Prostate gland (tissue), 2 donors: Measurements from ENCODE around the gene CTSD.

Source experiments
- POLR2AphosphoS5 ChIP-seq: sonication (generic); formaldehyde crosslinking; IDR thresholded peaks from one replicate; pipeline ENCODE4 v1.6.1; 2017; ENCODE audit warnings: antibody characterized with exemption
- TF ChIP-seq, protein P1 (sequence below), 4 experiments: fragments of 200-600 bp in 2 of 4; fragments of 450-650 bp in 2 of 4; sonication (generic) in 2 of 4; IDR thresholded peaks; 1 replicate in 3 of 4; 2 replicates in 1 of 4; pipeline ENCODE4 v1.5.1; 2016 to 2019; ENCODE audit warnings: antibody characterized with exemption in 4 of 4, mild to moderate bottlenecking in 2 of 4, moderate library complexity in 2 of 4

DNA sequence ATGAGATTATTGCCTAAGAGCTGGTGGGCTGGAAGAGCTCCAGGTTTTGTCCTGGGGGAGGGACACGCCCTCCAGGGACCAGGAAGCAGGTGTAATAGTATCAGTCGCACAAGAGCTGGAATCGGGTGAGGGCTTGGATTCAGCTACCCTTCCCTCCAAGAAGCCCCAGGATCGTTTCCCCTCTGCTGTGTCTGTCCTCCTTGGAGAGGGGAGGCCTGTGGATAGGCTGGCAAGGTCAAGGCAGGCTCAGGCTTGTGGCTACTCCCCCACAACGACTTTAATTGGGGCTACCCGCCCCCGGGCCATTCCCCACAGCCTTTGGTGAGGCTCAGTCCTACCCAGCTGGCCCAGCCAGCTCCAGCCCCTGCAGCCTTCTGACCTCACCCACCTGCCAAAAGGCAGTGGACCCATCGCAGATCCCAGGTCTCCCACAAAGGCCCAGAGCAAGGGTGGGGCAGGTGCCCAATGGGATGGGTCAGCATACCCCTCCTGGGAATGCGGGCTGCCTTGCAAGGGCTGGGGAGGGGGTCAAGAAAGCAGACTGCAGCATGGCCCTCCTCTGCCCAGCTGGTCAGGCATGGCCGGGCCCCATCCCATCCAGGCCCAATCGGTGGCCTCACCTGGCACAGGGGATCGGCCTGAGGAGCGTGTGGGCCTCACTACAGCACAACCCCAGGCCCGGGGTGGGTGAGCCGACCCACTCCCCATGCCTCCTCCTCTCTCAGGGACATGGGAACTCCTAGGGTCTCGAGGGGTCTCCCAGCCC is 1.0 kb downstream of the CTSD start:
- TF ChIP-seq, protein P1, sequence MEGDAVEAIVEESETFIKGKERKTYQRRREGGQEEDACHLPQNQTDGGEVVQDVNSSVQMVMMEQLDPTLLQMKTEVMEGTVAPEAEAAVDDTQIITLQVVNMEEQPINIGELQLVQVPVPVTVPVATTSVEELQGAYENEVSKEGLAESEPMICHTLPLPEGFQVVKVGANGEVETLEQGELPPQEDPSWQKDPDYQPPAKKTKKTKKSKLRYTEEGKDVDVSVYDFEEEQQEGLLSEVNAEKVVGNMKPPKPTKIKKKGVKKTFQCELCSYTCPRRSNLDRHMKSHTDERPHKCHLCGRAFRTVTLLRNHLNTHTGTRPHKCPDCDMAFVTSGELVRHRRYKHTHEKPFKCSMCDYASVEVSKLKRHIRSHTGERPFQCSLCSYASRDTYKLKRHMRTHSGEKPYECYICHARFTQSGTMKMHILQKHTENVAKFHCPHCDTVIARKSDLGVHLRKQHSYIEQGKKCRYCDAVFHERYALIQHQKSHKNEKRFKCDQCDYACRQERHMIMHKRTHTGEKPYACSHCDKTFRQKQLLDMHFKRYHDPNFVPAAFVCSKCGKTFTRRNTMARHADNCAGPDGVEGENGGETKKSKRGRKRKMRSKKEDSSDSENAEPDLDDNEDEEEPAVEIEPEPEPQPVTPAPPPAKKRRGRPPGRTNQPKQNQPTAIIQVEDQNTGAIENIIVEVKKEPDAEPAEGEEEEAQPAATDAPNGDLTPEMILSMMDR (IDR thresholded peaks at IDR 0.05): no peak
- peak; percentile 69 for TF ChIP-seq POLR2AphosphoS5
